Right atrium auricular region (tissue), 2 donors: ENCODE results near the gene CTDNEP1. TPM values are rescaled to one million over a fixed set of nuclear protein-coding genes. Genes with fewer than 3 reads are reported as not detected.
A peak's percentile ranks its signal among the peaks of the same experiment; 100 is the strongest.

Source experiments
- DNase-seq: peaks from one replicate; pipeline ENCODE4 v3.0.0-alpha.2; 2019; ENCODE audit warnings: low spot score
- H3K27ac ChIP-seq, 2 donors: fragments of 200-600 bp; sonication (generic); 1 replicate in 1 of 2; 2 replicates in 1 of 2; pipeline ENCODE4 v1.5.1; 2016 to 2019
- H3K27me3 ChIP-seq, 2 donors: fragments of 200-600 bp; sonication (generic); one replicate each; pipeline versions ENCODE4 v1.5.1 to v1.6.0; 2017 to 2019
- H3K36me3 ChIP-seq: fragments of 200-600 bp; sonication (generic); one replicate; pipeline ENCODE4 v1.5.1; 2016
- H3K4me1 ChIP-seq, 2 donors: fragments of 200-600 bp; sonication (generic); one replicate each; pipeline versions ENCODE4 v1.5.1 to v1.6.0; 2017 to 2019
- H3K4me3 ChIP-seq, 2 donors: fragments of 200-600 bp; sonication (generic); 1 replicate in 1 of 2; 2 replicates in 1 of 2; pipeline ENCODE4 v1.5.1; 2017 to 2019; ENCODE audit warnings: mild to moderate bottlenecking in 1 of 2, moderate library complexity in 1 of 2
- H3K9me3 ChIP-seq, 2 donors: fragments of 200-600 bp; sonication (generic); one replicate each; pipeline ENCODE4 v1.5.1; 2019
- microRNA counts, 2 donors: library from miRNA; unstranded; fragments of <30 nt; microRNA quantifications; one replicate each; lab custom pipeline; 2016 to 2017
- microRNA-seq, 2 donors: library from miRNA; unstranded; fragments of <30 nt; microRNA quantifications; one replicate each; pipeline ENCODE4, GENCODE V29; 2016 to 2017; ENCODE audit warnings: borderline number of aligned reads in 2 of 2, borderline replicate concordance in 1 of 2
- total RNA-seq, 2 donors: library from RNA; depleted of rRNA; stranded (reverse); fragments of >200 nt; gene quantifications; one replicate each; pipeline ENCODE4 v1.1.0, GENCODE V29; 2016
- TF ChIP-seq, protein P1 (sequence below), 2 donors: fragments of 200-600 bp; sonication (generic); IDR thresholded peaks; one replicate each; pipeline ENCODE4 v1.5.1; 2019; ENCODE audit warnings: antibody characterized with exemption in 2 of 2

CTDNEP1 gene
- total RNA-seq, 2 donors from 2014 or later = 55.0 to 77.2 TPM

DNA sequence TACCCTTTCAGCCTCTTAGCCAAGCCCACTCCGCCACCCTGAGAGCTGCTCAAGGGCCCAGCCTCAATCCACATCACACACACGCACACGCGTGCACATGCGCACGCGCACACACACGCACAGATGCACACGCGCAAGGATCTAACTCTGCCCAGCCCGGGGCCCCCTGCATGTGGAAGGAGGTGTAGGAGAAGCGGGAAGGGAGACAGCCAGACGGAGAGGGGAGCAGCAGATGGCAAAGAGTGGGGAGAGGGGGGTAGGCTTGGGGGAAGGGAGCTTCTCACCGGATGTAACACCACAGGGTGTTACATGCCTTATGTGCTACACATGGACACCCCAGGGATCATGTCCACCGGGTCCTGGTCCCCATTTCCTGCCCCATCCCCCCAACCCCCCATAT is 47.2 kb downstream of the CTDNEP1 start:
- Histone ChIP-seq H3K27me3 (no peaks in the 10 kb centered on the region), H3K9me3 (no peaks in the 10 kb centered on the region), H3K36me3 (peaks cover 26% of the 10 kb centered on the region), H3K4me3 (peak overlapping the region; percentile 40 to 57), H3K27ac (peak overlapping the region; percentile 57 to 60), H3K4me1 (peaks cover 0 to 24% of the 10 kb centered on the region in 2 donors)
- no peak for DNase-seq
- TF ChIP-seq, protein P1, sequence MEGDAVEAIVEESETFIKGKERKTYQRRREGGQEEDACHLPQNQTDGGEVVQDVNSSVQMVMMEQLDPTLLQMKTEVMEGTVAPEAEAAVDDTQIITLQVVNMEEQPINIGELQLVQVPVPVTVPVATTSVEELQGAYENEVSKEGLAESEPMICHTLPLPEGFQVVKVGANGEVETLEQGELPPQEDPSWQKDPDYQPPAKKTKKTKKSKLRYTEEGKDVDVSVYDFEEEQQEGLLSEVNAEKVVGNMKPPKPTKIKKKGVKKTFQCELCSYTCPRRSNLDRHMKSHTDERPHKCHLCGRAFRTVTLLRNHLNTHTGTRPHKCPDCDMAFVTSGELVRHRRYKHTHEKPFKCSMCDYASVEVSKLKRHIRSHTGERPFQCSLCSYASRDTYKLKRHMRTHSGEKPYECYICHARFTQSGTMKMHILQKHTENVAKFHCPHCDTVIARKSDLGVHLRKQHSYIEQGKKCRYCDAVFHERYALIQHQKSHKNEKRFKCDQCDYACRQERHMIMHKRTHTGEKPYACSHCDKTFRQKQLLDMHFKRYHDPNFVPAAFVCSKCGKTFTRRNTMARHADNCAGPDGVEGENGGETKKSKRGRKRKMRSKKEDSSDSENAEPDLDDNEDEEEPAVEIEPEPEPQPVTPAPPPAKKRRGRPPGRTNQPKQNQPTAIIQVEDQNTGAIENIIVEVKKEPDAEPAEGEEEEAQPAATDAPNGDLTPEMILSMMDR (IDR thresholded peaks at IDR 0.05) = no peak

DNA sequence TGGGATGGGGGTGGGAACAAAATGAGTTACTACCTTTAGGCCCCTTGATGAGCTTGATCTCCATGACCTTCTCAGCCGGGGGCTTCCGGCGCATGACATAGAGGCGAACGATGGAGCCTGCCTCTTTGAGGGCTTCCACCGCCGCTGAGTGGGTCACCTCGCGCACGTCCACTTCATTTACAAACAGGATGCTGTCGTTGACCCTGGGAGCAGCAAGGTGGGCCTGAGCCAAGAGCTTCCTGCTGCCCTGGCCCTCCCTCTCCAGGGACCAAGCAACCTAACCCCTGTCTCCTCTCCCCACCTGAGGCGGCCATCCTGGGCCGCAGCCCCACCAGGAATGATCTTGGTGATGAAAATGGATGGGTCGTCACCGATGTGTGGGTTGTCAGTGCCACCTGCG is 48.1 kb downstream of the CTDNEP1 start:
- Histone ChIP-seq H3K27ac (no peak overlapping the region), H3K36me3 (peaks cover 26% of the 10 kb centered on the region), H3K9me3 (no peaks in the 10 kb centered on the region), H3K4me1 (peaks cover 0 to 24% of the 10 kb centered on the region in 2 donors), H3K4me3 (no peak overlapping the region), H3K27me3 (no peaks in the 10 kb centered on the region)
- no peak for DNase-seq
- TF ChIP-seq, protein P1 (IDR thresholded peaks at IDR 0.05) = no peak

DNA sequence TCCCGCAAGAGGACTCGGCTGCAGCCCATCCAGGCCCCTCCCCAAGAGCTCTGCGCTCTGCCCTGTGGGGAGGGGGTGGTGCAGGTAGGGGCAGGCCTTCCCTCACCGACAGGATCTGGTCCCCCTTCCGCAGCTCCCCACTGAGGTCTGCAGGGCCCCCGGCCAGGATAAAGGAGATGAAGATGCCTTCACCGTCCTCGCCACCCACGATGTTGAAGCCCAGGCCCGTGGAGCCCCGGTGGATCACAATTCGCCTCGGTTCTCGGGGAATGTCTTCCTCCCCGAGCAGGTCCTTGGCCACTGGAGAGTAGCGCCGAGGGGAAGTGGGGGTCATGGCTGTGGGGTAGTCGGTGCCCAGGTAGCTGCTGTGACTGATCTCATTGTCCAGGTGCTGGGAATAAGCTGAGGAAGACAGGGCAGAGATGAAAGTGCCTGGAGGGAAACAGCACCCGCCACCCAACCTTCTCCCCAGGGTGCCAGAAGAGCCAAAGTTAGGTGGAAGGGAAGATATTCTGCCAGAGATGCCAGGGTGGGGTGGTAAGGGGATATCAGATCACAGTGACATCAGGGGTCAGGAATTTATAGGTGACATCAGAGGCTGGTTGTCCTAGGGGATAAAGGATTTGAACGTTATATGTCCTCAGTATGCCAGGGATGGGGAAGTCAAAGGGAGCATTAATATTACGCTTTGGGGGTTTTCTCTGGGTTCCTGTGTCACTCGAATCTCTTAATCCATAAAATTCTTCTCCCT is 54.7 kb downstream of the CTDNEP1 start:
- TF ChIP-seq, protein P1 (IDR thresholded peaks at IDR 0.05) = no peak
- no peak for DNase-seq
- H3K4me3 ChIP-seq = no peak overlapping the region
- no peaks in the 10 kb centered on the region for H3K9me3 ChIP-seq
- no peak overlapping the region for H3K27ac ChIP-seq
- H3K36me3 ChIP-seq = peaks cover 49% of the 10 kb centered on the region
- H3K27me3 ChIP-seq = no peaks in the 10 kb centered on the region
- no peaks in the 10 kb centered on the region for H3K4me1 ChIP-seq

DNA sequence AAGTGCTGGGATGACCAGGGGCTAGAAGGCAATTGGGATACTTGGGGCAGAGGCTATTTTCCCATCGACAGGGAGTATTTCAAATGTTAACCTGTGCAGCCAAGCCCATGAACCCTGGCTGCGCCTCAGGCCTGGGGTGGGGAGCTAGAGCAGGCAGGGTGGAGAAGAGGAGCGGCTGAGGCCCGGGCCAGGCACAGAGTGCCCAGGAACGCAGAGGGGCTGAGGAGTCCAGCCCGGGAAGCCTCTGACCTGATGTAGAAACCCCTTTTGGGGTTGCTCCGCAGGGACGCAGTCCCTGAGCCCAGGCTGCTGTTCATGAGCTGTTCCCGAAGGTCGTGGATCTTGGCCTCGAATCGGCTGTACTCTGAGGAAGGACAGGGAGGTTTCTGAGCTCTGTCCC is 55.6 kb downstream of the CTDNEP1 start:
- DNase-seq = no peak
- Histone ChIP-seq H3K27ac (no peak overlapping the region), H3K4me1 (no peaks in the 10 kb centered on the region), H3K9me3 (no peaks in the 10 kb centered on the region), H3K36me3 (peaks cover 42% of the 10 kb centered on the region), H3K27me3 (no peaks in the 10 kb centered on the region), H3K4me3 (no peak overlapping the region)
- TF ChIP-seq, protein P1 (IDR thresholded peaks at IDR 0.05) = no peak

MicroRNA genes within 50 kb of the gene (microRNA counts, 767-probe panel; counts per million panel counts)
- microRNA hsa-miR-324-3p (lab: Ali Mortazavi, UCI) (0 to 31.0 counts per million in 2 donors), microRNA hsa-miR-324-5p (lab: Ali Mortazavi, UCI) (2,511 to 5,314 counts per million in 2 donors)

Small RNA genes lying within 50 kb of the gene (microRNA-seq; reads per million reads assigned to microRNA genes)
- gene MIR324 = 975 to 1,279 reads per million in 2 donors

Other genes with a start within 250 kb of the CTDNEP1 start
- 100 to 1,000 TPM; 231 to 334 TPM for gene RNASEK, start 239.1 kb downstream of the CTDNEP1 start, total RNA-seq
- gene BCL6B, start 228.7 kb downstream of the CTDNEP1 start, total RNA-seq = 1 to 10 TPM; 6.1 to 9.2 TPM
- gene SLC16A13, start 215.7 kb downstream of the CTDNEP1 start, total RNA-seq = under 1 TPM; 0.70 to 0.71 TPM
- 1 to 10 TPM; 1.9 to 3.4 TPM for gene SLC16A11, start 207.6 kb downstream of the CTDNEP1 start, total RNA-seq
- gene CLEC10A, start 171.5 kb downstream of the CTDNEP1 start, total RNA-seq = 1 to 10 TPM; 1.4 to 3.6 TPM
- gene ASGR2, start 136.9 kb downstream of the CTDNEP1 start, total RNA-seq = under 1 TPM in 1 of 2 donors, not detected in 1; 0.33 TPM
- 1 to 10 TPM in 1 of 2 donors, not detected in 1; 1.6 TPM for gene ASGR1, start 72.4 kb downstream of the CTDNEP1 start, total RNA-seq
- gene DLG4, start 31.9 kb downstream of the CTDNEP1 start, total RNA-seq = 10 to 100 TPM; 15.1 to 33.4 TPM
- 100 to 1,000 TPM; 695 to 758 TPM for gene ACADVL, start 31.8 kb downstream of the CTDNEP1 start, total RNA-seq
- 10 to 100 TPM; 18.1 to 19.9 TPM for gene DVL2, start 17.2 kb downstream of the CTDNEP1 start, total RNA-seq
- 10 to 100 TPM in 1 of 2 donors, 1 to 10 TPM in 1; 10.0 to 22.4 TPM for gene PHF23, start 12.3 kb downstream of the CTDNEP1 start, total RNA-seq
- 100 to 1,000 TPM; 226 to 469 TPM for gene GABARAP, start 9.3 kb downstream of the CTDNEP1 start, total RNA-seq
- gene ELP5, start 481 bp upstream of the CTDNEP1 start, total RNA-seq = 10 to 100 TPM; 28.1 to 70.7 TPM
- gene CLDN7, start 10.7 kb upstream of the CTDNEP1 start, total RNA-seq = 1 to 10 TPM in 1 of 2 donors, not detected in 1; 2.3 TPM
- gene SLC2A4, start 30.0 kb upstream of the CTDNEP1 start, total RNA-seq = 100 to 1,000 TPM in 1 of 2 donors, 10 to 100 TPM in 1; 70.3 to 151 TPM
- 1 to 10 TPM; 2.9 to 3.0 TPM for gene YBX2, start 42.9 kb upstream of the CTDNEP1 start, total RNA-seq
- gene EIF5A, start 55.9 kb upstream of the CTDNEP1 start, total RNA-seq = 100 to 1,000 TPM; 131 to 164 TPM
- 10 to 100 TPM; 80.4 to 97.0 TPM for gene GPS2, start 63.6 kb upstream of the CTDNEP1 start, total RNA-seq
- 10 to 100 TPM in 1 of 2 donors, 1 to 10 TPM in 1; 9.5 to 12.8 TPM for gene NEURL4, start 77.6 kb upstream of the CTDNEP1 start, total RNA-seq
- 1 to 10 TPM; 5.1 to 6.7 TPM for gene ACAP1, start 84.8 kb upstream of the CTDNEP1 start, total RNA-seq
- 1 to 10 TPM; 4.2 to 6.9 TPM for gene KCTD11, start 100.4 kb upstream of the CTDNEP1 start, total RNA-seq
- gene TMEM95, start 103.4 kb upstream of the CTDNEP1 start, total RNA-seq = not detected
- gene TNK1, start 129.4 kb upstream of the CTDNEP1 start, total RNA-seq = 1 to 10 TPM; 4.1 to 4.8 TPM
- gene PLSCR3, start 142.8 kb upstream of the CTDNEP1 start, total RNA-seq = 10 to 100 TPM; 17.2 to 21.6 TPM
- 10 to 100 TPM; 43.4 to 64.8 TPM for gene TMEM256, start 152.4 kb upstream of the CTDNEP1 start, total RNA-seq
- 10 to 100 TPM in 1 of 2 donors, 1 to 10 TPM in 1; 6.3 to 12.2 TPM for gene NLGN2, start 156.1 kb upstream of the CTDNEP1 start, total RNA-seq
- not detected for gene SPEM1, start 168.6 kb upstream of the CTDNEP1 start, total RNA-seq
- gene SPEM2, start 173.9 kb upstream of the CTDNEP1 start, total RNA-seq = not detected
- not detected for gene SPEM3, start 177.1 kb upstream of the CTDNEP1 start, total RNA-seq
- gene TMEM102, start 183.7 kb upstream of the CTDNEP1 start, total RNA-seq = 1 to 10 TPM; 3.7 to 5.6 TPM
- gene FGF11, start 187.8 kb upstream of the CTDNEP1 start, total RNA-seq = 10 to 100 TPM; 18.6 to 20.9 TPM
- gene CHRNB1, start 193.3 kb upstream of the CTDNEP1 start, total RNA-seq = 10 to 100 TPM; 15.8 to 19.0 TPM
- gene ZBTB4, start 227.9 kb upstream of the CTDNEP1 start, total RNA-seq = 10 to 100 TPM; 50.5 to 67.3 TPM
- gene SLC35G6, start 229.7 kb upstream of the CTDNEP1 start, total RNA-seq = not detected
- gene POLR2A, start 232.6 kb upstream of the CTDNEP1 start, total RNA-seq = 10 to 100 TPM; 28.4 to 41.2 TPM